ENCODE measurements around the gene GLRA2.

GLRA2 gene

DNA sequence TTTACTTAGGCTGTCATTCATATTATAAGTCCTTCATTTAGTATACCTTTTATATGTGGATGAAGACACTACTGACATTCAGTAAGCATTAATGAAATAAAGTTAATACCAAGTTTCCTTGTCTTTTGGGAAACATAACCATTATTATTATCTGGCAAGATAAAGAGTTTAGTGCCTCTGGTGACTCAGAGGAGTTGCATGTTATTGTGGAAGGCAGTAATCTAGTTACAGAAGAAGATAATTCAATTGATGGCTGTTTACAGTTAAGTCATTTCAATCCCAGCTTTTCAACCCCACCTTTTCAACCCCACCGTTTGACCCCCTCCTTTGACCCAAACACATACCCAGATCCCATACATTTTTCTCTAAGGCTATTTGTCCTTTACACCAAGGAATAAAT lies 199.7 kb downstream of the GLRA2 start:
- Histone ChIP-seq H3K36me3 (replicated peaks; ENCODE audit: low read depth, low read length) (no peaks in the 10 kb centered on the region), H2AFZ (ENCODE audit: low read depth, low read length) (no peak overlapping the region), H3K27me3 (ENCODE audit: low read depth, low read length) (no peaks in the 10 kb centered on the region), H4K20me1 (ENCODE audit: insufficient read depth, low read length) (no peaks in the 10 kb centered on the region), H3K4me3 (ENCODE audit: low read length) (no peak overlapping the region), H3K27ac (ENCODE audit: low read length) (no peak overlapping the region), H3K4me1 (ENCODE audit: low read length) (no peaks in the 10 kb centered on the region), H3K9me3 (ENCODE audit: insufficient read depth, low read length) (no peaks in the 10 kb centered on the region), H3K9ac (ENCODE audit: low read length) (no peak overlapping the region), H3K4me2 (ENCODE audit: low read length) (no peak overlapping the region), H3K79me2 (ENCODE audit: low read length) (no peaks in the 10 kb centered on the region)
- no peak for TF ChIP-seq EZH2phosphoT487 (IDR thresholded peaks at IDR 0.05; ENCODE audit: low read depth)
- TF ChIP-seq, protein P1, sequence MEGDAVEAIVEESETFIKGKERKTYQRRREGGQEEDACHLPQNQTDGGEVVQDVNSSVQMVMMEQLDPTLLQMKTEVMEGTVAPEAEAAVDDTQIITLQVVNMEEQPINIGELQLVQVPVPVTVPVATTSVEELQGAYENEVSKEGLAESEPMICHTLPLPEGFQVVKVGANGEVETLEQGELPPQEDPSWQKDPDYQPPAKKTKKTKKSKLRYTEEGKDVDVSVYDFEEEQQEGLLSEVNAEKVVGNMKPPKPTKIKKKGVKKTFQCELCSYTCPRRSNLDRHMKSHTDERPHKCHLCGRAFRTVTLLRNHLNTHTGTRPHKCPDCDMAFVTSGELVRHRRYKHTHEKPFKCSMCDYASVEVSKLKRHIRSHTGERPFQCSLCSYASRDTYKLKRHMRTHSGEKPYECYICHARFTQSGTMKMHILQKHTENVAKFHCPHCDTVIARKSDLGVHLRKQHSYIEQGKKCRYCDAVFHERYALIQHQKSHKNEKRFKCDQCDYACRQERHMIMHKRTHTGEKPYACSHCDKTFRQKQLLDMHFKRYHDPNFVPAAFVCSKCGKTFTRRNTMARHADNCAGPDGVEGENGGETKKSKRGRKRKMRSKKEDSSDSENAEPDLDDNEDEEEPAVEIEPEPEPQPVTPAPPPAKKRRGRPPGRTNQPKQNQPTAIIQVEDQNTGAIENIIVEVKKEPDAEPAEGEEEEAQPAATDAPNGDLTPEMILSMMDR (IDR thresholded peaks at IDR 0.05; ENCODE audit: low read depth, low read length), result no peak

DNA sequence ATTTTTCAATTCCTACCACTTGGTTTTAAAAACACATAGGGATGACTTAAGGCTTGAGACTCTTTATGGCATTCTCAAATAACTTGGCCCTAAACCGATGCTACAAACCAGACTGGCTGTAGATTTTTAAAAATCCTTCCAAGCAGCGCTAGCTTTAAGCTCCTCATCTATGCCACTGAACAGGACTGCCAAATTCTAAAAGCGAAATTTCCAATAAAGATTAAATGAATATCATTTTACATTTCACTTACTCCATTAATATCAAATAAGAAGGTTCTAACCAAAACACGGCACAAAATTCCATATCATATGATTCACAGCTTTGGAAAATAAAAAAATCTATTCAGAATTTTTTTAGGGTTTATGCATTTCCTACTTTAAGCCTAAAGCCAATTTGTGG lies 209.3 kb downstream of the GLRA2 start:
- no peak overlapping the region for H2AFZ ChIP-seq (ENCODE audit: low read depth, low read length)

DNA sequence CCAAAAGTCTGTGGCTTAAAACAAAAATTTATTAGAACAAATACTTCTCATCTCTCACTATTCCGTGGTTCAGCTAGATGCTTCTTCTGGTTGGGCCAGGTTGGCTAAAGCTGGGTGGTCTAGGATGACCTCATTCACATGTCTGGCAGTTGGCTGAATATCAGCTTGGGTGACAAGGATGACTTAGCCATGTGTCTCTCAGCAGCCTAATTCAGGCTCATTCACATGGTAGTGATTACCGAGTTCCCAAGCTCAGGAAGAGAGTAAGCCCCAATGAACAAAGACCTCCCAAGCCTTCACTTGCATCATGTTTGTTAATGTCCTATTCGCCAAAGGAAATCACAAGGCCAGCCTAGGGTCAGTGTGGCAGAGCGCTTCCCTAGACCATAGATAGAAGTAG lies 224.1 kb downstream of the GLRA2 start:
- no peaks in the 10 kb centered on the region for H3K9me3 ChIP-seq (ENCODE audit: insufficient read depth, low read length)
- H3K4me1 ChIP-seq (ENCODE audit: low read length), result no peaks in the 10 kb centered on the region
- H3K9ac ChIP-seq (ENCODE audit: low read length), result no peak overlapping the region
- H3K4me3 ChIP-seq (ENCODE audit: low read length), result no peak overlapping the region
- H4K20me1 ChIP-seq (ENCODE audit: insufficient read depth, low read length), result no peaks in the 10 kb centered on the region
- H3K36me3 ChIP-seq (replicated peaks; ENCODE audit: low read depth, low read length), result no peaks in the 10 kb centered on the region
- H3K79me2 ChIP-seq (ENCODE audit: low read length), result no peaks in the 10 kb centered on the region
- H2AFZ ChIP-seq (ENCODE audit: low read depth, low read length), result no peak overlapping the region
- TF ChIP-seq, protein P1 (IDR thresholded peaks at IDR 0.05; ENCODE audit: low read depth, low read length), result no peak
- no peak for TF ChIP-seq EZH2phosphoT487 (IDR thresholded peaks at IDR 0.05; ENCODE audit: low read depth)
- H3K4me2 ChIP-seq (ENCODE audit: low read length), result no peak overlapping the region
- H3K27me3 ChIP-seq (ENCODE audit: low read depth, low read length), result no peaks in the 10 kb centered on the region
- no peak overlapping the region for H3K27ac ChIP-seq (ENCODE audit: low read length)

More for the DNA sequence above, 209.3 kb downstream of the GLRA2 start:
- H3K79me2 ChIP-seq (ENCODE audit: low read length), result no peaks in the 10 kb centered on the region
- H3K27me3 ChIP-seq (ENCODE audit: low read depth, low read length), result no peaks in the 10 kb centered on the region
- no peak overlapping the region for H3K27ac ChIP-seq (ENCODE audit: low read length)
- H3K4me1 ChIP-seq (ENCODE audit: low read length), result no peaks in the 10 kb centered on the region
- H3K9me3 ChIP-seq (ENCODE audit: insufficient read depth, low read length), result no peaks in the 10 kb centered on the region
- no peak overlapping the region for H3K4me3 ChIP-seq (ENCODE audit: low read length)
- no peak overlapping the region for H3K9ac ChIP-seq (ENCODE audit: low read length)
- TF ChIP-seq, protein P1 (IDR thresholded peaks at IDR 0.05; ENCODE audit: low read depth, low read length), result no peak
- TF ChIP-seq EZH2phosphoT487 (IDR thresholded peaks at IDR 0.05; ENCODE audit: low read depth), result no peak
- no peaks in the 10 kb centered on the region for H4K20me1 ChIP-seq (ENCODE audit: insufficient read depth, low read length)
- no peak overlapping the region for H3K4me2 ChIP-seq (ENCODE audit: low read length)
- no peaks in the 10 kb centered on the region for H3K36me3 ChIP-seq (replicated peaks; ENCODE audit: low read depth, low read length)

DNA sequence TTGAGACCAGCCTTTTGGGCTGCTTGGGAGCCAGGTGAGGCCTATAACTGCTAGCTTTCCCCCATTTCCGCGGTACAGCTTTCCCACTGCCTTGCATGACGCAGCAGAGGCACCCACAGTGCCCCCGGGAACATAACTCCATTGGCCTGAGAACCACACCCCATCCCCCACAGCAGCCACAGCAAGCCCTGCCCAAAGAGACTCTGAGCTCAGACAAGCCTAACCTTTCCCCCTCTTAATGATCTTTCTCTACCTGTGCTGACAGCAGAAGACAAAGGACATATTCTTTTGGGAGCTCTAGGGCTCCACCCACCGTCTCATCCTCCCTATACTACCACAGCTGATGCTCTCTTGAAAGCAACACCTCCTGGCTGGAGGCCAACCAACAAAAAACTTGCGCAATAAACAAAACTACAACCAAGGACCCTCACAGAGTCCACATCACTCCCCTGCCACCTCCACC lies 228.7 kb downstream of the GLRA2 start:
- H3K4me1 ChIP-seq (ENCODE audit: low read length), result no peaks in the 10 kb centered on the region
- no peaks in the 10 kb centered on the region for H3K36me3 ChIP-seq (replicated peaks; ENCODE audit: low read depth, low read length)
- no peaks in the 10 kb centered on the region for H3K27me3 ChIP-seq (ENCODE audit: low read depth, low read length)
- no peaks in the 10 kb centered on the region for H3K9me3 ChIP-seq (ENCODE audit: insufficient read depth, low read length)
- no peaks in the 10 kb centered on the region for H3K79me2 ChIP-seq (ENCODE audit: low read length)
- no peak overlapping the region for H2AFZ ChIP-seq (ENCODE audit: low read depth, low read length)
- H4K20me1 ChIP-seq (ENCODE audit: insufficient read depth, low read length), result no peaks in the 10 kb centered on the region
- H3K4me2 ChIP-seq (ENCODE audit: low read length), result no peak overlapping the region
- no peak overlapping the region for H3K4me3 ChIP-seq (ENCODE audit: low read length)
- no peak overlapping the region for H3K9ac ChIP-seq (ENCODE audit: low read length)
- no peak overlapping the region for H3K27ac ChIP-seq (ENCODE audit: low read length)
- TF ChIP-seq, protein P1 (IDR thresholded peaks at IDR 0.05; ENCODE audit: low read depth, low read length), result no peak
- TF ChIP-seq EZH2phosphoT487 (IDR thresholded peaks at IDR 0.05; ENCODE audit: low read depth), result no peak

Data from OCI-LY3 (cell line).